Hepatocyte (in vitro differentiated cells): Measurements from ENCODE around the gene CTXND1. TPM values are rescaled to one million over a fixed set of nuclear protein-coding genes. Genes with fewer than 3 reads are reported as not detected.

Experiments used
- DNase-seq: peaks from one replicate; pipeline ENCODE4 v3.0.0-alpha.2; 2016; ENCODE audit warnings: low spot score
- H2AFZ ChIP-seq: fragments of 200-600 bp; sonication (generic); 2 replicates; pipeline ENCODE4 v1.6.0; 2016; ENCODE audit warnings: antibody characterized with exemption, mild to moderate bottlenecking
- H3K27ac ChIP-seq: fragments of 200-600 bp; sonication (generic); 2 replicates; pipeline ENCODE4 v1.5.1; 2016; ENCODE audit warnings: mild to moderate bottlenecking
- H3K27me3 ChIP-seq: fragments of 200-600 bp; sonication (generic); 2 replicates; pipeline ENCODE4 v1.6.1; 2016
- H3K36me3 ChIP-seq: fragments of 200-600 bp; sonication (generic); replicated peaks from 2 replicates; pipeline ENCODE4 v1.5.1; 2016; ENCODE audit warnings: low read depth; ENCODE audit not compliant: insufficient read depth
- H3K4me1 ChIP-seq: fragments of 200-600 bp; sonication (generic); 2 replicates; pipeline ENCODE4 v1.5.1; 2016; ENCODE audit warnings: mild to moderate bottlenecking, moderate library complexity; ENCODE audit not compliant: insufficient read depth
- H3K4me2 ChIP-seq: fragments of 200-600 bp; sonication (generic); 2 replicates; pipeline ENCODE4 v1.6.0; 2016
- H3K4me3 ChIP-seq: fragments of 200-600 bp; sonication (generic); 2 replicates; pipeline ENCODE4 v1.5.1; 2016; ENCODE audit warnings: mild to moderate bottlenecking
- H3K79me2 ChIP-seq: fragments of 200-600 bp; sonication (generic); 2 replicates; pipeline ENCODE4 v1.6.0; 2017; ENCODE audit warnings: mild to moderate bottlenecking
- H3K9me2 ChIP-seq: fragments of 200-600 bp; sonication (generic); replicated peaks from 2 replicates; pipeline ENCODE4 v1.6.0; 2017; ENCODE audit warnings: mild to moderate bottlenecking; ENCODE audit not compliant: insufficient read depth
- H3K9me3 ChIP-seq: fragments of 200-600 bp; sonication (generic); 2 replicates; pipeline ENCODE4 v1.5.1; 2016; ENCODE audit warnings: low read depth, mild to moderate bottlenecking
- H4K20me1 ChIP-seq: fragments of 200-600 bp; sonication (generic); 2 replicates; pipeline ENCODE4 v1.6.0; 2016; ENCODE audit warnings: mild to moderate bottlenecking; ENCODE audit not compliant: insufficient read depth, poor library complexity, severe bottlenecking
- EZH2 ChIP-seq: fragments of 200-600 bp; sonication (generic); IDR thresholded peaks from 2 replicates; pipeline ENCODE4 v1.6.1; 2016; ENCODE audit warnings: antibody characterized with exemption, mild to moderate bottlenecking, borderline replicate concordance
- EZH2phosphoT487 ChIP-seq: fragments of 200-600 bp; sonication (generic); IDR thresholded peaks from one replicate; pipeline ENCODE4 v1.6.1; 2018; ENCODE audit warnings: antibody characterized with exemption, mild to moderate bottlenecking, low read depth, moderate library complexity; ENCODE audit not compliant: unreplicated experiment, severe bottlenecking
- WGBS: methylation state at CpG from one replicate; pipeline ENCODE4 v1.1.6; 2016; ENCODE audit warnings: low lambda C conversion rate; ENCODE audit errors: missing lambda C conversion rate; 5-methylcytosine and 5-hydroxymethylcytosine counted together
- polyA plus RNA-seq: library from polyadenylated mRNA; unstranded; fragments of >200 nt; fragmentation: Nextera tagmentation; extraction: Ambion mirVana; gene quantifications from 2 replicates; pipeline ENCODE4 v1.2.1, GENCODE V29; 2016
- total RNA-seq: library from RNA; depleted of rRNA; stranded (reverse); fragments of >200 nt; gene quantifications from 2 replicates; pipeline ENCODE4 v1.2.3, GENCODE V29; 2014
- TF ChIP-seq, protein P1 (sequence below): fragments of 200-600 bp; sonication (generic); IDR thresholded peaks from 2 replicates; pipeline ENCODE4 v1.5.1; 2016; ENCODE audit warnings: antibody characterized with exemption, mild to moderate bottlenecking; ENCODE audit not compliant: poor library complexity

Gene CTXND1
- total and polyA plus RNA-seq, 2 experiments from 2014 or later, result 1.4 to 1.5 TPM

GRCh38 chr15:80203361-80203885, 48.6 kb downstream of the CTXND1 start:
- WGBS, result 79% methylated on average over 10 of the region's 10 CpGs
- no peaks in the 10 kb centered on the region for H3K79me2 ChIP-seq

DNA sequence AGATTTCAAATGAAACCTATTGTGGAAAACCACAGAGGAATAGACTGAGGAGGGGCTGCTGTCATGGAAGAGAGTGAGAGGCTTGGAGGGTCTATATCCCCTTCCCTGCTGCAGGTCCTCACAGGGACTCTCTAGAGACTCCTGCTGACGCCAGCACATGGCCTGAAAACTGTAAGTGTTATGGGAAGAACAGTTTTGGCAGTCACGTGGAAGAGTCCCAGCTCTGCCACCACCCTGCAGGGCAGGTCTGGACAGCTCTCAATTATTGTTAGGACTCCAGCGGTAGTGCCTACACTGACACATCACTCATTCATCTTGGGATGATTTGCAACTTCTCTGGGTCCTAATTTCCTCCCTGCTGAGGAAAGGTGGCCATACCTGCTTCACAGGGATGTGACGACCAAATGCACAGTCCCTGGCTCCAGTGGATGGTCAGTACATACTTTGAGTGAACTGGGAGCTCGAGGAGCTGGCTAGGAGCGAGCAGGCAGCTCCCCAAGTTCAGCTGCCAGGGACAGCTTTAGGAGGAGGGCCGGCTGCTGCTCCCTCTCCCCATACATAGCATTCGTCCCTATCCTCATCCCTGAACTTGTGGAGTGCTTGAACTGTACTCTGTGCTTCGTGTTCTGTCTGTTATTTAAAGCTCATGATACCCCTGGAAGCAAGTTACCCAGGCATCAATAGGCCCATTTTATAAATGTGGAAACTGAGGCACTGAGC, 49.2 kb downstream of the CTXND1 start:
- no peak overlapping the region for H3K4me2 ChIP-seq
- no peak overlapping the region for H3K4me3 ChIP-seq
- no peak overlapping the region for H2AFZ ChIP-seq
- no peak overlapping the region for H3K27ac ChIP-seq
- H3K36me3 ChIP-seq, result no peaks in the 10 kb centered on the region
- H3K27me3 ChIP-seq, result no peaks in the 10 kb centered on the region
- H3K79me2 ChIP-seq, result no peaks in the 10 kb centered on the region
- H4K20me1 ChIP-seq, result no peaks in the 10 kb centered on the region
- H3K4me1 ChIP-seq, result peaks cover 6% of the 10 kb centered on the region
- 62% methylated on average over 9 of the region's 9 CpGs for WGBS
- TF ChIP-seq, protein P1, sequence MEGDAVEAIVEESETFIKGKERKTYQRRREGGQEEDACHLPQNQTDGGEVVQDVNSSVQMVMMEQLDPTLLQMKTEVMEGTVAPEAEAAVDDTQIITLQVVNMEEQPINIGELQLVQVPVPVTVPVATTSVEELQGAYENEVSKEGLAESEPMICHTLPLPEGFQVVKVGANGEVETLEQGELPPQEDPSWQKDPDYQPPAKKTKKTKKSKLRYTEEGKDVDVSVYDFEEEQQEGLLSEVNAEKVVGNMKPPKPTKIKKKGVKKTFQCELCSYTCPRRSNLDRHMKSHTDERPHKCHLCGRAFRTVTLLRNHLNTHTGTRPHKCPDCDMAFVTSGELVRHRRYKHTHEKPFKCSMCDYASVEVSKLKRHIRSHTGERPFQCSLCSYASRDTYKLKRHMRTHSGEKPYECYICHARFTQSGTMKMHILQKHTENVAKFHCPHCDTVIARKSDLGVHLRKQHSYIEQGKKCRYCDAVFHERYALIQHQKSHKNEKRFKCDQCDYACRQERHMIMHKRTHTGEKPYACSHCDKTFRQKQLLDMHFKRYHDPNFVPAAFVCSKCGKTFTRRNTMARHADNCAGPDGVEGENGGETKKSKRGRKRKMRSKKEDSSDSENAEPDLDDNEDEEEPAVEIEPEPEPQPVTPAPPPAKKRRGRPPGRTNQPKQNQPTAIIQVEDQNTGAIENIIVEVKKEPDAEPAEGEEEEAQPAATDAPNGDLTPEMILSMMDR, result no peak
- TF ChIP-seq EZH2 (no peak), EZH2phosphoT487 (no peak)
- no peaks in the 10 kb centered on the region for H3K9me3 ChIP-seq
- H3K9me2 ChIP-seq, result no peaks in the 10 kb centered on the region
- no peak for DNase-seq

More at GRCh38 chr15:80203361-80203885, 48.6 kb downstream of the CTXND1 start:
- no peak overlapping the region for H2AFZ ChIP-seq
- H3K27me3 ChIP-seq, result no peaks in the 10 kb centered on the region
- H3K9me3 ChIP-seq, result no peaks in the 10 kb centered on the region
- H3K36me3 ChIP-seq, result no peaks in the 10 kb centered on the region
- H3K4me3 ChIP-seq, result no peak overlapping the region
- H3K4me1 ChIP-seq, result peaks cover 10% of the 10 kb centered on the region
- H3K9me2 ChIP-seq, result no peaks in the 10 kb centered on the region
- no peak overlapping the region for H3K4me2 ChIP-seq
- no peaks in the 10 kb centered on the region for H4K20me1 ChIP-seq
- DNase-seq, result no peak
- no peak overlapping the region for H3K27ac ChIP-seq
- TF ChIP-seq, protein P1, result no peak
- TF ChIP-seq EZH2phosphoT487 (no peak), EZH2 (no peak)

- Histone ChIP-seq H3K36me3 (no peaks in the 10 kb centered on the region), H3K4me2 (no peak overlapping the region), H3K27ac (no peak overlapping the region), H4K20me1 (no peaks in the 10 kb centered on the region), H3K4me1 (no peaks in the 10 kb centered on the region), H3K79me2 (no peaks in the 10 kb centered on the region), H3K9me2 (no peaks in the 10 kb centered on the region), H2AFZ (no peak overlapping the region), H3K9me3 (no peaks in the 10 kb centered on the region), H3K27me3 (no peaks in the 10 kb centered on the region), H3K4me3 (no peak overlapping the region)
- TF ChIP-seq EZH2 (no peak), EZH2phosphoT487 (no peak)
- TF ChIP-seq, protein P1, result no peak
- DNase-seq, result no peak
- 96% methylated on average over 2 of the region's 2 CpGs for WGBS
Measured at GRCh38 chr15:80202016-80202315, 50.0 kb downstream of the CTXND1 start.
